Tibial nerve (tissue), 4 donors: ENCODE data around the gene YBX2.

ENCODE experiments used
- CTCF ChIP-seq, 5 experiments: fragments of 200-600 bp in 3 of 5; fragments of 450-650 bp in 2 of 5; sonication (generic) in 3 of 5; IDR thresholded peaks; one replicate each; pipeline ENCODE4 v1.5.1; 2016 to 2019; ENCODE audit warnings: antibody characterized with exemption in 5 of 5, mild to moderate bottlenecking in 3 of 5, moderate library complexity in 2 of 5
- EP300 ChIP-seq, 2 donors: sonication (generic); formaldehyde crosslinking; IDR thresholded peaks; one replicate each; pipeline ENCODE4 v1.6.1; 2017; ENCODE audit warnings: antibody characterized with exemption in 2 of 2, mild to moderate bottlenecking in 1 of 2
- POLR2A ChIP-seq, 2 donors: fragments of 450-650 bp; IDR thresholded peaks; one replicate each; pipeline ENCODE4 v1.6.1; 2017; ENCODE audit warnings: antibody characterized with exemption in 2 of 2, mild to moderate bottlenecking in 2 of 2, moderate library complexity in 2 of 2

DNA sequence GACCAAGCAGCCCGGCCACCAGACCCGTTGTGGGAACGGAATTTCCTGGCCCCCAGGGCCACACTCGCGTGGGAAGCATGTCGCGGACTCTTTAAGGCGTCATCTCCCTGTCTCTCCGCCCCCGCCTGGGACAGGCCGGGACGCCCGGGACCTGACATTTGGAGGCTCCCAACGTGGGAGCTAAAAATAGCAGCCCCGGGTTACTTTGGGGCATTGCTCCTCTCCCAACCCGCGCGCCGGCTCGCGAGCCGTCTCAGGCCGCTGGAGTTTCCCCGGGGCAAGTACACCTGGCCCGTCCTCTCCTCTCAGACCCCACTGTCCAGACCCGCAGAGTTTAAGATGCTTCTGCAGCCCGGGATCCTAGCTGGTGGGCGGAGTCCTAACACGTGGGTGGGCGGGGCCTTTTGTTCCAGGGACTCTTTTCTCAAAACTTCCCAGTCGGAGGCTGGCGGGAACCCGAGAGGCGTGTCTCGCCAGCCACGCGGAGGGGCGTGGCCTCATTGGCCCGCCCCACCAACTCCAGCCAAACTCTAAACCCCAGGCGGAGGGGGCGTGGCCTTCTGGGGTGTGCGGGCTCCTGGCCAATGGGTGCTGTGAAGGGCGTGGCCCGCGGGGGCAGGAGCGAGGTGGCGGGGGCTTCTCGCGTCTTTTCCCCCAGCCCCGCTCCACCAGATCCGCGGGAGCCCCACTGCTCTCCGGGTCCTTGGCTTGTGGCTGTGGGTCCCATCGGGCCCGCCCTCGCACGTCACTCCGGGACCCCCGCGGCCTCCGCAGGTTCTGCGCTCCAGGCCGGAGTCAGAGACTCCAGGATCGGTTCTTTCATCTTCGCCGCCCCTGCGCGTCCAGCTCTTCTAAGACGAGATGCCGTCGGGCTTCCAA is 13.1 kb downstream of the YBX2 start, which contains the start of gene SLC2A4:
- TF ChIP-seq CTCF (IDR thresholded peaks at IDR 0.05) (no peak), EP300 (IDR thresholded peaks at IDR 0.05) (peak; percentile 51 to 70), POLR2A (IDR thresholded peaks at IDR 0.05) (peak in 1 of 2 donors; percentile 12)
